GM21576 (cell line): Measurements from ENCODE around the gene WDFY2.

Source experiments
- ATAC-seq: cut with Tn5 transposase; IDR thresholded peaks from one replicate; pipeline ENCODE4 v1.9.1; 2021; ENCODE audit warnings: mild to moderate bottlenecking, moderate library complexity; ENCODE audit not compliant: unreplicated experiment

Gene WDFY2

GRCh38 chr13:51659276-51660127 lies 75.2 kb downstream of the WDFY2 start:
- no peak for ATAC-seq

GRCh38 chr13:51660813-51661212 lies 76.6 kb downstream of the WDFY2 start:
- ATAC-seq, result no peak

- ATAC-seq, result no peak
These were observed 80.0 kb downstream of the WDFY2 start for GRCh38 chr13:51663973-51664957.

- ATAC-seq, result no peak
These were observed 81.2 kb downstream of the WDFY2 start for GRCh38 chr13:51665456-51665855.

GRCh38 chr13:51666374-51666773 lies 82.1 kb downstream of the WDFY2 start:
- ATAC-seq, result no peak

GRCh38 chr13:51666839-51667238 lies 82.6 kb downstream of the WDFY2 start:
- ATAC-seq, result no peak

- ATAC-seq, result no peak
These were observed 84.4 kb downstream of the WDFY2 start for GRCh38 chr13:51668580-51669195.

- no peak for ATAC-seq
These were observed 88.9 kb downstream of the WDFY2 start for GRCh38 chr13:51673165-51673564.

- no peak for ATAC-seq
These were observed 90.0 kb downstream of the WDFY2 start for GRCh38 chr13:51674276-51674675.

- no peak for ATAC-seq
These were observed 91.1 kb downstream of the WDFY2 start for GRCh38 chr13:51675385-51675784.

- ATAC-seq, result no peak
These were observed 91.6 kb downstream of the WDFY2 start for GRCh38 chr13:51675877-51676276.

GRCh38 chr13:51676739-51677138 lies 92.5 kb downstream of the WDFY2 start:
- ATAC-seq, result no peak

- no peak for ATAC-seq
These were observed 94.2 kb downstream of the WDFY2 start for GRCh38 chr13:51678420-51678819.

- no peak for ATAC-seq
These were observed 95.4 kb downstream of the WDFY2 start for GRCh38 chr13:51679616-51680015.

- ATAC-seq, result no peak
These were observed 96.9 kb downstream of the WDFY2 start for GRCh38 chr13:51681037-51681678.

- ATAC-seq, result no peak
These were observed 98.4 kb downstream of the WDFY2 start for GRCh38 chr13:51682686-51683085.

GRCh38 chr13:51683597-51683996 lies 99.3 kb downstream of the WDFY2 start:
- no peak for ATAC-seq

GRCh38 chr13:51684076-51684475 lies 99.8 kb downstream of the WDFY2 start:
- ATAC-seq, result no peak

GRCh38 chr13:51687947-51688714 lies 103.9 kb downstream of the WDFY2 start:
- ATAC-seq, result no peak
